HG02938 (cell line): ENCODE results near the gene LEKR1.

ENCODE experiments used
- ATAC-seq: cut with Tn5 transposase; IDR thresholded peaks from one replicate; pipeline ENCODE4 v1.9.1; 2021; ENCODE audit warnings: mild to moderate bottlenecking, moderate library complexity; ENCODE audit not compliant: unreplicated experiment

The LEKR1 gene

DNA sequence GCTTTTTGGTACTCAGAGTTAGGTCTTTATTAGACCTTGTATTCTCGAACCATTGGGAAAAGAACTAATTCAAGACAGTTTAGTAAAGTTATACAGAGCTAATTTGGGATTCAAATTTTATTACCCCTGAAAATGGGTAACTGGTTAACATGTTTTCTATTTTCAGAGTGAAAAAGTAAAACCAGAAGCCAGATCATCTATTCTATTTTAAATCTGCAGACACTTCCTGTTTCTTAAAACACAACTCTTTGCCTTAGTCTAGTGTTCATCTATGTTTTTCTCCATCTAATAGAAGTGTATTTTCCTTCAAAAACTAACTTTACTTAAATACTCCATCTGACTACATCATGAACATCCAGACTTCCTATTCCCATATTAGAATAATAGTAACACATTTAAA, 220.4 kb downstream of the LEKR1 start:
- ATAC-seq: no peak

DNA sequence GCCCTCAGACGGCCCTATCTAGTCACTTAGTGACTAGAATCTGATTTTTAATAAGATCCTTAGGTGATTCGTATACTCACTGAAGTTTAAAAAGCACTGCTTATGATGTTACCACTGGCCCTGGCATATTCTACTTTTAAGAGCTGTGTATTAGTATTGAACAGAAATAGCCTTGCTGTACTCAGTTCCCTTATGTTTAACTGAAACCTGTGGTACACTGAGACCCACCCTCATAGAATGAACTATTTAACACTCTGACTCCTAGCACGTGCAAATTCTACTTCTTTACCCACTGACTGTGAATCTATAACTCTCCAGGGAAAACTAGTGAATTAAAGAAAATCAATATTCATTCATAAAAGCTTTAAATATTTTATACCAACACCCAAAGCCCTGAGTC, 224.9 kb downstream of the LEKR1 start:
- peak; percentile 59 for ATAC-seq

DNA sequence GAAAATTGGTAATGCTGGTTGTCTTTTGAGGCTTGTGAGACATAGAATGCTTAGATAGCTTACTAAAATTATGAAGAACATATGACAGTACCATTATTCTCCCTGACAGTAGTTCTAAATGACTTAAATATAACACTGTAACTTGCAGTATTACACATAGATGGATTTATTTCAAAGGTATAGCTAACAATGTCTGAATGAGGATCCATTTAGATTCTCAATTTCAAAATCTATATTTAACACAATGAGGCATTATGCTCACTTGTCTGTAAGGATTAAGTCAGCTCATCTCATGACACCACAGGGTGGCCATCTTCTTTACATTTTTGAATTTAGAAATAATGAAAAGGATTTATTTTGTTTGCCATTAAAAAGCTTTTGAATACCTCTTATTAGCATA, 225.4 kb downstream of the LEKR1 start:
- ATAC-seq: no peak

DNA sequence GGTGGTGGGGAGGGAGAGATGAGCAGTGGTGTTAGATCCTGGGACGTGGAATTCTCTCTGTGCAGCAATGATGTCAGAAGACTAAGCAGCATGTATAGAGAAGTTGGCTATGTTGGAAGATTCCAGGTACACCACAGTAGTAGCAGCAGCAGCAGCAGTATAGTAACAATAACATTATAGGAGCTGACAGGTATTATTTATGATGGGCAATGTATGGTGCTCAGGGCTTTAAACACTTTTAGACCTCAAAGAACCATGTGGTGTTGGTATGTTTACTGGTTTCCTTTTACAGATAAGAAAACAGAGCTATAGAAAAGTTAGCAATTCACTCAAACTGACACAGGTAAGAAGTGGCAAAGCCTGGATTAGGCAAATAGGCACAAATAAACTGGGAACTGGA, 229.9 kb downstream of the LEKR1 start:
- no peak for ATAC-seq

- ATAC-seq: no peak
These were observed 232.4 kb downstream of the LEKR1 start for GRCh38 chr3:157058392-157059071.

DNA sequence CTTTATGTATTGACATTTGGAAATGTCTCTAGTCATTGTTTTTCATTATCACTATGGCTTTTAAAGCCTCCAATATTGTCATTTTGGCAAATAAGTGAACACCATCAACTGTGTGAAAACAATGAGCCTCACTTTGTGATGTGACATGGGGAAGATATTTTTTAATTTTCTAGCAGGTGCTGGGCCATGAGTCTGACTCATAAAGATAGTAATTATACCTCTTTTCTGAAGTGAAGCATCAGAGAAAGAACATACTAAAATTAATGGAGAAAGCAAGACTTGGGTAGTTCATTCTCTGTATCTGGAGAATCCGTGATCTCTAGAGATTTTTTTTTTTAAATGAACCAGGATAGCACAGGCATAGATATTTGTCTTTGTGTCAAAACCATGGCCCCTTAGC, 233.0 kb downstream of the LEKR1 start:
- ATAC-seq: peak; percentile 71

- peak; percentile 72 for ATAC-seq
These were observed 233.5 kb downstream of the LEKR1 start for GRCh38 chr3:157059661-157060060.

DNA sequence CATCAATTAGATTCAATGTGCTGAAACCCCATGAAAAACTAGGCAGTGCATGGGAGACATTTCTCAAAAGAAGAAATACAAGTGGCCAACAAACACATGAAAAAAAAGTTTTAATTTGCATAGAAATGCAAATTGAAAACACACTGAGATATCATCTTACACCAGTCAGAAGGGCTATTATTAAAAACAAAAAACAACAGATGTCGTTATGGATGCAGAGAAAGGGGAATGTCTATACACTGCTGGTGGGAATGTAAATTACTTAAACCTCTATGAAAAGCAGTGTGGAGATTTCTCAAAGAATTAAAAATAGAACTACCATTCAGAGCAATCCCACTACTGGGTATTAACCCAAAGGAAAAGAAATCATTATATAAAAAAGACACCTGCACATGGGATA, 235.1 kb downstream of the LEKR1 start:
- no peak for ATAC-seq

GRCh38 chr3:157063469-157063868, 237.3 kb downstream of the LEKR1 start:
- ATAC-seq: no peak

DNA sequence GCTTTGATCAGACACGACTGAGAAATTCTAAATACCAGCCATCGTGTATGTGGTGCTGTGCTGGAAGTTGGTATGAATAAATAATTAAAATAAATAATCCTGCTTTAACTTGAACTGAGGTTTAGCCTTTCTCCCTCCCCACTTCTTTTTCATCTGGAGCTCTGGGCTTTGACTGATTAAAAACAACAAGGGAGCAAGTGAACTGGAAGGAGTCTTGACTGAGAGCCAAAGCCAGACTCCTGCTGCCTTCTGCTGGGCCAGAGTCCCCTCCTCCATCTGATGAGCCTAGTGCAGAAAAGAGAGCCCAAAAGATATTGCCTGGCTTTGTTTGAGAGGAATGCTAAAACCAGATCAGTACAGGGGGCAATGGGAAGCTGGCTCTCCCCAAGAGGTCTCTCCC, 237.8 kb downstream of the LEKR1 start:
- peak; percentile 5 for ATAC-seq

- ATAC-seq: peak; percentile 63
These were observed 238.2 kb downstream of the LEKR1 start for GRCh38 chr3:157064402-157064801.

DNA sequence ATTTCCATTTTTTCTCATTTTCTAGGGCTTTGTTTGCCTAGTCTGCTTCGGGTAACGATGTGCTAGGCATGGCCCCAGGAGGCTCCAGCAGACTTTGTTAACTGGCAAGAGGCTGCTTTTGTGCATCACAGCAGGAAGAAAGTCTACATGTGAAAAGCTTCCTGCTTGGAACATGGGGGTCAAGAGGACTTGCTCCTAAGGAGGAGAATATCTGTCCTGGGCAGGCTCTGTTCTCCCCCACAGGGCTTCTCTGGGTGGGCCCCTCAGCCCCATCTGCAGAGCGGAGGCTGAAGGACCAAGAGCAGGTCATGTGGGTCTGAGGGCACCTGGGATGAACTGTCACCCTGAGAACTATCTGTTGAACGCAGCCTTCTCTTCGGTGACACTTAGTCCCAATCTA, 239.0 kb downstream of the LEKR1 start:
- ATAC-seq: no peak

- ATAC-seq: no peak
These were observed 240.4 kb downstream of the LEKR1 start for GRCh38 chr3:157066335-157067098.

DNA sequence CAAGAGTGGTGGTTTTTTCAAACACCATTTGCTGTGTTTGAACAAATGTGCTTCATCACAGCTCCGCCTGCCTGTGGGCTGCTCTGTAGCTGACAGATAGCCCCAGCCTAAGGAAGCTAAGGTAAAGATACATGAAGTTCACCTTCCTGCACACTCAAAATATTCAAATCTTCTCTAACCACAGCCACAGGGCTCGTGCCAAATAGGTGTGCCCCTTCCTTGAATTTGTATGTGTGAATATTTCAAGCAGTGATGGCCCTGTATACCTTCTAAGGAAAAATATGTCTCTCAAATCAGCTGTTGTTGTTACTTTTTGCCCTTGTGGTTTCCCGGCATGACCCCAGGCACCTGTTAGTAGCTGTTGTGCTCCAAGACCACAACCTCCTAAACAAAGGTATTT, 241.0 kb downstream of the LEKR1 start:
- no peak for ATAC-seq

DNA sequence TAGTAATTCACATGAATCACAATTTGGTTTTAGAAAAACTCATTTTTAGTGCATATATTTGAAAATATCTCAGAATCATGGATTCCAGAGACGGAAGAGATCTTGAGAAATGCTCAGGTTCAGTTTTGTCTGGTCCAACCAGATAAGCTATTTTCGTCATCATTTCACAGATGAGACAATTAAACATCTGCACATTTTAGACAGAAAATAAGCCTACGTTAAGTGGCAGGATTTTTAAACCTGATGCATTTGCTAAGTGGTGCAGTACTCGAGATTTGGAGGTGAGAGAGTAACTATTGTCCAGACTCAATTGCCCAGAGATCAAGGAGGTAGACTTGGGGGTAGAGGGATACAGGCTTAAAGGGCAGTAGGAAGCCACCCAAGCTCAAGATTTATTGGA, 243.3 kb downstream of the LEKR1 start:
- ATAC-seq: no peak

GRCh38 chr3:157069846-157070677, 243.9 kb downstream of the LEKR1 start:
- ATAC-seq: no peak

- ATAC-seq: no peak
These were observed 244.5 kb downstream of the LEKR1 start for GRCh38 chr3:157070678-157070999.

- ATAC-seq: no peak
These were observed 245.8 kb downstream of the LEKR1 start for GRCh38 chr3:157071744-157072525.

- ATAC-seq: no peak
These were observed 247.7 kb downstream of the LEKR1 start for GRCh38 chr3:157073810-157074209.

DNA sequence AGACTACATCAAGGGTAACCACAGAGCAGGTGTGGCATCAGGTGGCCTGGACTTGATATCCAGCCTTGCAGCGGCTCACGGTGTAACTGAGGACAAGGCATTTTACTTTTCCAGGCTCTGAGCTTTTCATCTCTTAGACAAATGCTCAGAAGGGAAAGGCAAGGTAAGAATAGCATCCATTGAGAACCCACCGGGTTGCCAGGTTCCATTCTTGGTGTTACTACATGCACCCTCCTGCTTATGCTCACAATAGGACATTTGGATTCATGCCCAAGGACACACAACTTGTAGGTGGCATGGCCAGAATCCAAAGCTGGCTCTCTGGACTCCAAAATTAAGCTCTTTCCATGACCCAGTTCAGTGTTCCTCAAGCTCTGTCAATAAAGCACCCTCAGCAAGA, 248.3 kb downstream of the LEKR1 start:
- ATAC-seq: no peak

- ATAC-seq: no peak
These were observed 248.8 kb downstream of the LEKR1 start for GRCh38 chr3:157074981-157075380.
